Breast epithelium (tissue), 3 donors: Measurements from ENCODE around the gene SYNE4.

ENCODE experiments used
- CTCF ChIP-seq, 3 donors: fragments of 450-650 bp; IDR thresholded peaks; one replicate each; pipeline ENCODE4 v1.5.1; 2016 to 2017; ENCODE audit warnings: antibody characterized with exemption in 3 of 3, mild to moderate bottlenecking in 3 of 3, moderate library complexity in 3 of 3
- POLR2AphosphoS5 ChIP-seq, 3 donors: sonication (generic); formaldehyde crosslinking; IDR thresholded peaks; one replicate each; pipeline ENCODE4 v1.6.1; 2017; ENCODE audit warnings: antibody characterized with exemption in 3 of 3

- no peak for TF ChIP-seq CTCF (IDR thresholded peaks at IDR 0.05)
- TF ChIP-seq POLR2AphosphoS5 (IDR thresholded peaks at IDR 0.05), result no peak
Observed at GRCh38 chr19:35987571-35987896, 21.1 kb downstream of the SYNE4 start.
